ENCODE results near the gene CHRNA4. TPM values are rescaled to one million over a fixed set of nuclear protein-coding genes. Genes with fewer than 3 reads are reported as not detected.

CHRNA4 gene
- total RNA-seq, 1 donor from 2014 or later, result not detected

DNA sequence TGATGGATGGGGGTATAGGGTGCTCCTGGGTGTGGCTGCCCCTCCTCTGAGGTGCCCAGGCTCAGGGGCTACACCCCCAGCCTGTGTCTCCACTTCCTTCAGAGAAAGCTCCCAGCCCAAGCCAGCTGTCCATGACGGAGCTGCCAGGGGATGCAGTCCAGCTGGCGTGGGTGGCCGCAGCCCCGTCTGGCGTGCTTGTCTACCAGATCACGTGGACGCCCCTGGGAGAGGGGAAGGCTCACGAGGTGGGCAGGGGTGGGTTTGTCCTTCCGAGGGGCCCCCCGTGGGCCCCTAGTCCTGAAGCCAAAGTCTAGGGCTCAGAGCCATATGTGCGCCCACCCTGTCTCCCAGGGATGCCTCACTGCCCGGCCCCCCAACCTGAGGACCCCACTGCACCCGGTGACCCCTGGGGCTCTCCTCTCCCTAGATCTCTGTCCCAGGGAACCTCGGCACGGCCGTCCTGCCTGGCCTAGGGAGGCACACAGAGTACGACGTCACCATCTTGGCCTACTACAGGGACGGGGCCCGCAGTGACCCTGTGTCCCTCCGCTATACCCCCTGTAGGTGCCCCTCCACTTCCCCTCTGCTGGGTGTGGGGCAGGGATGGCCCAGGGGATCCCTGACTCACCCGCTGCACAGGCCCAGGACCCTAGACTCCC lies 48.3 kb downstream of the CHRNA4 start:
- Mint-ChIP-seq H3K36me3 (ENCODE audit: low read depth) (no peaks in the 10 kb centered on the region), H3K4me1 (no peaks in the 10 kb centered on the region), H3K27ac (no peak overlapping the region), H3K4me3 (no peak overlapping the region), H3K27me3 (peaks cover 2% of the 10 kb centered on the region), H3K9me3 (no peaks in the 10 kb centered on the region)
- DNase-seq (no peak), ATAC-seq (ENCODE audit: low read depth) (no peak)
- POLR2A ChIA-PET, result no interaction called here
- CTCF ChIA-PET, result no interaction called here
- TF ChIP-seq, protein P1, sequence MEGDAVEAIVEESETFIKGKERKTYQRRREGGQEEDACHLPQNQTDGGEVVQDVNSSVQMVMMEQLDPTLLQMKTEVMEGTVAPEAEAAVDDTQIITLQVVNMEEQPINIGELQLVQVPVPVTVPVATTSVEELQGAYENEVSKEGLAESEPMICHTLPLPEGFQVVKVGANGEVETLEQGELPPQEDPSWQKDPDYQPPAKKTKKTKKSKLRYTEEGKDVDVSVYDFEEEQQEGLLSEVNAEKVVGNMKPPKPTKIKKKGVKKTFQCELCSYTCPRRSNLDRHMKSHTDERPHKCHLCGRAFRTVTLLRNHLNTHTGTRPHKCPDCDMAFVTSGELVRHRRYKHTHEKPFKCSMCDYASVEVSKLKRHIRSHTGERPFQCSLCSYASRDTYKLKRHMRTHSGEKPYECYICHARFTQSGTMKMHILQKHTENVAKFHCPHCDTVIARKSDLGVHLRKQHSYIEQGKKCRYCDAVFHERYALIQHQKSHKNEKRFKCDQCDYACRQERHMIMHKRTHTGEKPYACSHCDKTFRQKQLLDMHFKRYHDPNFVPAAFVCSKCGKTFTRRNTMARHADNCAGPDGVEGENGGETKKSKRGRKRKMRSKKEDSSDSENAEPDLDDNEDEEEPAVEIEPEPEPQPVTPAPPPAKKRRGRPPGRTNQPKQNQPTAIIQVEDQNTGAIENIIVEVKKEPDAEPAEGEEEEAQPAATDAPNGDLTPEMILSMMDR (IDR thresholded peaks at IDR 0.05), result no peak
- intact Hi-C loops (cut with micrococcal nuclease), result loop anchor here (5.0 kb wide), 1 partner anchor 659 kb away; no protein-coding TSS in a partner anchor

DNA sequence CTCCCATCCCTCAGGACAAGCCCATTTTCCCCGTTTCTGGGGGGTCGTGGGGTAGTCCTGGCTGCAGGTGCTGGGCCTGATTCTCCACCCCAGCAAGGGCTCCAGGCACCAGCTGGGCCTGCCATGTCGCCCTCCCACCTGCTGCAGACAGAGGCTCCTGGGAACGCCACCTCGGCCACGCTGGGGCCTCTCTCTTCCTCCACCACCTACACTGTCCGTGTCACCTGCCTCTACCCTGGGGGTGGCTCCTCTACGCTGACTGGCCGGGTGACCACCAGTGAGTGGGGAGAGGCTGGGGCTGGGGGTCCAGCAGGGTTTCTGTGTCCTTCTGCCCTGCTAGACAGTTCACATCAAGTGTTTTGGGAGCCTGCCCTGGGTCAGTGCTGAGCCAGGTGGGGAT lies 48.9 kb downstream of the CHRNA4 start:
- no peak for DNase-seq
- POLR2A ChIA-PET, result no interaction called here
- Mint-ChIP-seq H3K27ac (no peak overlapping the region), H3K36me3 (ENCODE audit: low read depth) (no peaks in the 10 kb centered on the region), H3K27me3 (peaks cover 2% of the 10 kb centered on the region), H3K4me1 (no peaks in the 10 kb centered on the region), H3K4me3 (no peak overlapping the region), H3K9me3 (no peaks in the 10 kb centered on the region)
- CTCF ChIA-PET, result no interaction called here
- intact Hi-C loops (cut with micrococcal nuclease), result loop anchor here (5.0 kb wide), 1 partner anchor 660 kb away; no protein-coding TSS in a partner anchor
- no peak for ATAC-seq (ENCODE audit: low read depth)
- TF ChIP-seq, protein P1 (IDR thresholded peaks at IDR 0.05), result no peak

- TF ChIP-seq, protein P1 (IDR thresholded peaks at IDR 0.05), result no peak
- DNase-seq (no peak), ATAC-seq (ENCODE audit: low read depth) (no peak)
- ChIA-PET POLR2A (no interaction called here), CTCF (no interaction called here)
- H3K4me1 Mint-ChIP-seq, result no peaks in the 10 kb centered on the region
- H3K27me3 Mint-ChIP-seq, result peaks cover 2% of the 10 kb centered on the region
- intact Hi-C loops (cut with micrococcal nuclease), result loop anchor here (5.0 kb wide), 1 partner anchor 660 kb away; no protein-coding TSS in a partner anchor
- no peaks in the 10 kb centered on the region for H3K36me3 Mint-ChIP-seq (ENCODE audit: low read depth)
- H3K4me3 Mint-ChIP-seq, result no peak overlapping the region
- H3K27ac Mint-ChIP-seq, result no peak overlapping the region
- H3K9me3 Mint-ChIP-seq, result no peaks in the 10 kb centered on the region
Measured at GRCh38 chr20:63311833-63312243, 49.3 kb downstream of the CHRNA4 start.

DNA sequence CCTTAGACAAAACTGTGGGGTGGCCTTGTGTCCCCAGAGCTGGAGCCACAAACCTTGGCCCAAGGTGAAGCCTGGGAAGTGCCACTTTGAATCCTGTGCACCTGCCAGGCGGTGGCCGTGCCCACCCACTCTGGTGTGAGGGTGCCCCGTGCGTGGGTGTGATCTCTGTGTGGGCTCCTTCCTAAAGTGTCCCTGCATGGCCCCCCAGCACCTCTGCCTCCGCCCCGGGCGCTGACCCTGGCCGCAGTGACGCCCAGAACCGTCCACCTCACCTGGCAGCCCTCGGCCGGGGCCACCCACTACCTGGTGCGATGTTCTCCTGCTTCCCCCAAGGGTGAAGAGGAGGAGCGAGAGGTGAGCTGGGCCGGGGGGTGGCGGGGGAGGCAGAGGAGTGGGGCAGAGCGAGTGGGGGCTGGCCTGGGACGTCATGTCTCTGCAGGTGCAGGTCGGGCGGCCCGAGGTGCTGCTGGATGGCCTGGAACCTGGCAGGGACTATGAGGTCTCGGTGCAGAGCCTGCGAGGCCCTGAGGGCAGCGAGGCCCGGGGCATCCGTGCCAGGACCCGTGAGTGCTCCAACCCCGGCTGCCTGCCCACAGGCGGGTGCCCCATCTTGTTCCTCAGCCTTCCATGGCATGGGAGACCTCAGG lies 49.8 kb downstream of the CHRNA4 start:
- no peak overlapping the region for H3K27ac Mint-ChIP-seq
- no peak overlapping the region for H3K4me3 Mint-ChIP-seq
- no peak for ATAC-seq (ENCODE audit: low read depth)
- H3K4me1 Mint-ChIP-seq, result no peaks in the 10 kb centered on the region
- no peak for DNase-seq
- no peaks in the 10 kb centered on the region for H3K9me3 Mint-ChIP-seq
- ChIA-PET POLR2A (no interaction called here), CTCF (no interaction called here)
- TF ChIP-seq, protein P1 (IDR thresholded peaks at IDR 0.05), result no peak
- no peaks in the 10 kb centered on the region for H3K36me3 Mint-ChIP-seq (ENCODE audit: low read depth)
- intact Hi-C loops (cut with micrococcal nuclease), result loop anchor here (5.0 kb wide), 1 partner anchor 661 kb away; no protein-coding TSS in a partner anchor
- peaks cover 2% of the 10 kb centered on the region for H3K27me3 Mint-ChIP-seq

- intact Hi-C loops (cut with micrococcal nuclease), result loop anchor here (5.0 kb wide), 1 partner anchor 662 kb away; no protein-coding TSS in a partner anchor
- peaks cover 2% of the 10 kb centered on the region for H3K27me3 Mint-ChIP-seq
- H3K4me3 Mint-ChIP-seq, result no peak overlapping the region
- no peaks in the 10 kb centered on the region for H3K36me3 Mint-ChIP-seq (ENCODE audit: low read depth)
- CTCF ChIA-PET, result interaction anchor here (1.6 kb wide), 1 partner anchor 67 kb away, joined by 5 read pairs; no protein-coding TSS in a partner anchor
- ATAC-seq (ENCODE audit: low read depth) (no peak), DNase-seq (no peak)
- H3K27ac Mint-ChIP-seq, result no peak overlapping the region
- no peaks in the 10 kb centered on the region for H3K4me1 Mint-ChIP-seq
- POLR2A ChIA-PET, result interaction anchor here (0.9 kb wide), 1 partner anchor 210 kb away, joined by 3 read pairs; the partner anchor contains the start of gene PPDPF
- TF ChIP-seq, protein P1 (IDR thresholded peaks at IDR 0.05), result no peak
- no peaks in the 10 kb centered on the region for H3K9me3 Mint-ChIP-seq
Measured at GRCh38 chr20:63310265-63310991, 50.7 kb downstream of the CHRNA4 start.

All from activated B cell treated with CpG ODN at 0.5 μM for 24 hours (primary cell).